Activated CD8-positive, alpha-beta memory T cell treated with anti-CD3 and anti-CD28 coated beads for 48 hours (primary cell): ENCODE measurements around the gene SPATA31C2.
"Not testable (repeated sequence)": the region's sequence is repeated elsewhere in the genome, so short reads cannot be mapped to it uniquely, and the experiment has no call there.

Source experiments
- DNase-seq, 3 experiments: peaks; one replicate each; pipeline ENCODE4 v3.0.0-alpha.2; 2020; ENCODE audit warnings: low read depth in 2 of 3, low spot score in 2 of 3

SPATA31C2 gene

DNA sequence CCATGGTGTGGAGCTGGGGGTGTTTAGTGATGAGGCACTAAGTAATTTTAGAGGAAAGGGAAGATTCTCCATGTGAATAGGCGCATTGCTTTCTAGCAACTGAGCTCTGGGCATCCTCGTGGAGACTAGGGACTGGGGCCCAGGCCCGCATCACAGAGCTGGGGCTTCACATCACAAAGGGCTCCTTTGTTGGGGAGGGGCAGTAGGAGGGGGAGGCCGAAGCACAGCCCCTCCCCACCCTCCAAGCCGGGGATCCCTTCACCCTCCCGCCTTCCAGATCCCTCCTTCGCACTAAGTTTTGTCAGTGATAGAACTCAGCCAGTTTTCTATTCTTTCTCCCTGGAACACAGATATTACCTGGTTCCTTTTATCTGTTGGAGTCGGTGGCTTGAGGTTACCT lies at the start of gene SPATA31C2:
TSS of gene SPATA31C2 (minus strand) at position 101 of the 400 bp plus-strand sequence. CDS start at position 72, 29 bp downstream.
- DNase-seq = not testable (repeated sequence)

DNA sequence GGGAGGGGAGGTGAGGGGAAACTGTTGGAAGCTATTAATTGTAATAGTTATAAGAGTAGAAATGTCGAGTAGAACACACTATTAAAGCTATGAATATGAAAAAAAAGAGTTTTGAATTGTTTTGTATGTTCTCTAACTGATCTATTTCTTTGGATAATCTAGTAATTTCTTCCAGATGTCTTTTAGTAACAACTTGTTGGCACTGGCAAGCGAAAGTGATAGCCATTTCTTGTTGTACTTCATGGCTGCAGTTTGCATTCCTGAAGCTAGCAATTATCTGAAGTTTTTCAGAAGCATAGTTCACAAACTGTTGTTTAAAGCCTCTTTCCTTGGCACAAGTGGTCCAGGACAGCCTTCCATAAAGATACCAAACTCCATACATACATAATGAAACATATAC lies 49.4 kb upstream of the SPATA31C2 start:
- DNase-seq = no peak

- no peak for DNase-seq
Observed at GRCh38 chr9:88186495-88187110, 48.3 kb upstream of the SPATA31C2 start.

DNA sequence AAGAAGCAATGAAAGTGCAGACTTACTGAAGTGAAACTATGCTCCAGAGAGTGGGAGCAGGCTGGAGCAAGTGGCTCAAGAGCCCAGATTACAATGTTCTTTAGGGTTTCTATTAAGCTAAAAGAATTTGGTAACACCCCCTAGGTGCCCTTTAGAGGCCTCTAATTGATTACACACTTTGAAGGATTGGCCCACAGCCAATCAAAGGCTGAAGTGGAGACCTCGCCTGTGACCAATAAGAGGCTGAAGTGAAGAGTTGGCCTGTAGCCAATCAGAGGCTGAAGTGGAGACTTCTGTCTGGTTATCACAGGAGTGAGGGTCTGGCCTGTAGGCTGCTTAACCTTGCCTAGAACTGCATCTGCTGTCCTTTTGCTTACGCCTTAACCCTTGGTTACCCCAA lies 46.7 kb upstream of the SPATA31C2 start:
- DNase-seq = no peak

- DNase-seq = no peak
Observed at GRCh38 chr9:88183798-88184495, 45.7 kb upstream of the SPATA31C2 start.

DNA sequence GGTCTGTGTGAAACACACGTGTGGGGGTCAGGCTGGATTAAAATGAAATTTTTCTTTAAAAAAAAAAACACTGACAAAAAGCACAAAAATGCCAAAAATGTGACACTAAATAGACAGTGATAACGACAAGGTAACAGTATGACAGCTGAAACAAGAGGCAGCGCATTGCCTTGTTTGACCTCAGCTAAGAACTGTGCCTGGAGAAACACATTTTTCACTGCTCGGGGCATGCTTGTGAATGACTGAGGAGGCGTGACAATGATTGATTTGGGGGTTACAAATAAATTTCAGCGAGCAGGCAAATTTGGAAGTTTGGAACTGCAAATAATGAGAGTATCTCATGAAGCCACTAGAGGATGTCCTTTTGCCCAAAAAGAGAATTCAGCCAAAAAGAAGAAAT lies 44.2 kb upstream of the SPATA31C2 start:
- no peak for DNase-seq

GRCh38 chr9:88180081-88180765 lies 41.9 kb upstream of the SPATA31C2 start:
- no peak for DNase-seq

DNA sequence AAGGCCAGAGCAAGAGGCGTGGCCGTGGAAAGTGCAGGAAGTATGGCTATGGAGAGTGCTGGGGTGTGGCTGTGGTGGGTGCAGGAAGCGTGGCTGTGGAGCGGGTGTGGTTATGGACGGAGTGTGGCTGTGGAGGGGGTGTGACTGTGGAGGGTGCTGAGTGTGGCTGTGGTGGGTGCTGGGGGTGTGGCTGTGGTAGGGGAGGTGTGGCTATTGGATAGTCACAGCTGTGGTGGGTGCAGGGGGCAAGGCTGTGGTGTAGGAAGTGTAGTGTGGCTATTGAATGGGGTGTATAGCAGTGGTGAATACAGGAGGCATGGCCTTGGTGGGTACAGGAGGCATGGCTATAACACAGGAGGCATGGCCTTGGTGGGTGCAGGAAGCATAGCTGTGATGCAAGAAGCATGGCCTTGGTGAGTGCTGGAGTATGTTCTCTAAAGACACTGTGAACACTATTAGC lies 40.8 kb upstream of the SPATA31C2 start:
- DNase-seq = peak in 1 of 3 experiments; percentile 7

DNA sequence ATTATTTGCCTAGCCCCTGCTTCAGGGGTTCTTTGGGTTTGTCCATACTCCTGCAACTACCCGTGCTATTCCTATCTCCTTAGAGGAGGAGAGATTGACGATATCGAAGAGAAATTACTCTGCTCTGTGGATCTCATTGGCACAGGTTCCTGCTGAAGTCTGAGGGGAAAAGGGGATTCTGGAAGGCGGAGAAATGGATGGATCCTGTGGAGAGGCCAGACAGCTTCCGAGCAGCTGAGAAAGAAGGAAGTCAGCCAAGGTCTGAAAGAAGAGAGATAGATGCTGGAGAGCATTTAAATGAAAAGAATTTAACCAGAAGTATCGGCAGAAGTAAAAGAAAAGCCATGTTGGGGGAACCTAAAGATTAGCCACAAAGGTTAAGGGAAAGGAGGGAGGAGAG lies 40.4 kb upstream of the SPATA31C2 start:
- DNase-seq = no peak

DNA sequence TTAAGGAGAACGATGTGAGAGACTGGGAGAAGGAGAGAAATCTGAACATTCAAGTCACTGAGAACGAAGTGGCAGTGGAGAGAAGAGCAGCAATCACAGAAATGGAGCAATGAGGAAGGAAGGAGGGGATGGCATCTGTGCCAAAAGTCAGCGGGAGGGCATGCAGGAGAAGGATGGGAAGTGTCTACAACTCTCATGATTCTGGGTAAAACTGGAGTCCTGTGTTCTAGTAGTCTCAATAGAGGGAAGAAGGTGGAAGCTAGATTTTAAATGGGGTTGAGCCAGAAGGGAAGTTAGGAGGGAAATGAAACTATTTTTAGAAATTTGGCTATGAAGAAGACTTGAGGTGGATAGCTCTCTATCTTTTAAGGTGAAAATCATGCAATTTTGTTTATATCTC lies 39.1 kb upstream of the SPATA31C2 start:
- no peak for DNase-seq

- no peak for DNase-seq
Observed at GRCh38 chr9:88174324-88174723, 36.0 kb upstream of the SPATA31C2 start.

DNA sequence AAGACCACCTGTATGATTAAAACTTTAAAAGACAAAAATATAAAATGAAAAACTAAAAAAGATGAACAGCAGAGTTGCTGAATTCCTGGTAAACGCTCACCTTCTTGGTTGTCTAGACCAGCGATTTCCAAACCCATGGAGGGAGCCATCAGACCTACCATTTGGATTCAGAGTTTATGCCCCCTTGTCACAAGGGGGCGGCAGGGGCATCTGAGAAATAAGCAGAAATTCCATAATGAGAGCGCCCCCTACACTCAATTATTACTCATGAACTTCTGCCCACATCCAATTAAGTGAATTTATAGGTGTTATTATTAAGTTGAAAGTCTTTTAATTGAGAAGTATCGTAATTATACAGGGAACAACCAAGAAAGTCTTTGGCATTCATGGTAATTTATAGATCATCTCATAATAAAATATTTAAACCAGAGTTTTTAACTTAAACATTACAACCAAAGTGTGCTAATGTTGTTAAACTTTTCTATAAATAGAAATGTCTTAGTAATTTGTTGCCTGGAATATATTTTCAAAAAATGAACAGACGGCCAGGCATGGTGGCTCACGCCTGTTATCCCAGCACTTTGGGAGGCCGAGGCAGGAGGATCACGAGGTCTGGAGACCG lies 35.2 kb upstream of the SPATA31C2 start:
- DNase-seq = peak in 2 of 3 experiments; percentile 1 to 5

GRCh38 chr9:88169700-88170099 lies 31.4 kb upstream of the SPATA31C2 start:
- DNase-seq = no peak

DNA sequence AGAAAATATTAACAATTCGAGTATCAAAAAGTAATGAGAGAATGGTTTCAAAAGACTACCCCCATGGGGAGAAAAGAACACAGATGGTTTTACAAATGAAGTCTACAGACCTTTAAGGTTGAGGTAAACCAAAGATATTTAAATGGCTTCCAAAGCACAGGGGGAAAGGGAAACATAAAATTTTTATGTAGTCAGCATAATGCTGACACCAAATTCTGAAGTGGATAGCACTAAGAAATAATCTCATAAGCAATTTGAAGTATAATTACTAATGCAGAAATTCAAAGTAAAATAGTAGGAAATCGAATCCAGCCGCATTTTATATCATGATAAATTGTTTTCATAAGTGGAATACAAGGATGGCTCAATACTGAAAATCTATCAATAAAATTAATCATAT lies 30.3 kb upstream of the SPATA31C2 start:
- DNase-seq = no peak

DNA sequence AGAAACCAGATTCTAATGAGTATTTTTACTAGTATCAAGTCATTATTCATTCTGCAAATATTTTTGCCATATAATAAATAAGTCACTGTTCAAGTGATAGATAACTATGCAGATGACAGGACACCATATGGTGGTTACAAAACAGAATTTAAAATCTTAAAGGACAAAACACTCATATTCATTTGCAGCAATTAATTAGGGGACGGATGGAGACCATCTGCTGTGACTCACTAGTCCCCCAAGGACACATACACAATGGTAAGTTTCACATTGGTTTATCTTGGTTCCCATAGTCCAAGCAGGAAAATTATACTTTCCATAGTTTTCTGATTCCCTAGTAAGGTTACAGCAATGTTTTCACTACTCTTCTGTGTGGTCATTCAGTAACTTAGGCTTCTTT lies 28.4 kb upstream of the SPATA31C2 start:
- DNase-seq = no peak

GRCh38 chr9:88164850-88165249 lies 26.6 kb upstream of the SPATA31C2 start:
- DNase-seq = no peak

- DNase-seq = no peak
Observed at GRCh38 chr9:88161144-88161543, 22.9 kb upstream of the SPATA31C2 start.

DNA sequence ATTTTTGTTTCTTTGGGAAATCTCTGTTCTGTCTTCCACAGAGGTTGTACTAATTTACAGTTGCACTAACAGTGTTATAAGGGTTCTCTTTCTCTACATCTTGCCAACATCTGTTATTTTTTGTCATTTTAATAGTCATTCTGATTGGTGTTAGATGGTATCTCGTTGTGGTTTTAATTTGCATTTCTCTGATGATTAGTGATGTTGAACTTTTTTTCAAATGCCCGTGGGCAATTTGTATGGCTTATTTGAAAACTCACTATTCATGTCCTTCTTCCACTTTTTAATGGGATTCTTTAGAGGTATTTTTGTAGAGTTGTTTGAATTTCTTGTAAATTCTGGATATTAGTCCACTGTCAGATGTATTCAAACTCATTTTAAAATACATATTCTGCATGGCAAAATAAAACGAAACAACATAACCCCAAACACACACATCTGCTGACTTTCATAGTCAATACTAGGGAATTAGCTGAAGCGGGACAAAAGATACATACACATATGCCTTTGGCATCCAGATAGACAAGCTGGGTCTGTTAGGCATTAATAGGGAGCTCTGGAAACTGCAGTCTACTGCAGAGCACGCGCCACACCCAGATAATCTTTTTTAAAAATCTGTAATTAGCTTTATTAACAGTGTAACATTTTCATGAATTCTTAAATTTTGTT lies 5.8 kb upstream of the SPATA31C2 start:
- DNase-seq = no peak

DNA sequence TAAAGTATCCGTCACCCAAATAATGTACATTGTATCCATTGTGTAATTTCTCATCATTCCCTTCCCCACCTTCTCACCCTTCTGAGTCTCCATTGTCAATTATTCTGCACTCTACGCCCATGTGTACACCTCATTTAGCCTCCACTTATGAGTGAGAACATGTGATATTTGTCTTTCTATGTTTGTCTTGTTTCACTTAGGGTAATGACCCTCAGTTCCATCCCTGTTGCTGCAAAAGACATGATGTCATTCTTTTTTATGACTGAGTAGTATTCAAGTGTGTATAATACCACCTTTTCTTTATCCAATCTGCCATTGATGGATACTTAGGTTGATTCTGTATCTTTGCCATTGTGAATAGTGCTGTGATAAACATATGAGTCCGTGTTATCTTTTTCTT lies 4.9 kb upstream of the SPATA31C2 start:
- DNase-seq = no peak

GRCh38 chr9:88133552-88133951 lies 4.7 kb downstream of the SPATA31C2 start:
- DNase-seq = not testable (repeated sequence)

DNA sequence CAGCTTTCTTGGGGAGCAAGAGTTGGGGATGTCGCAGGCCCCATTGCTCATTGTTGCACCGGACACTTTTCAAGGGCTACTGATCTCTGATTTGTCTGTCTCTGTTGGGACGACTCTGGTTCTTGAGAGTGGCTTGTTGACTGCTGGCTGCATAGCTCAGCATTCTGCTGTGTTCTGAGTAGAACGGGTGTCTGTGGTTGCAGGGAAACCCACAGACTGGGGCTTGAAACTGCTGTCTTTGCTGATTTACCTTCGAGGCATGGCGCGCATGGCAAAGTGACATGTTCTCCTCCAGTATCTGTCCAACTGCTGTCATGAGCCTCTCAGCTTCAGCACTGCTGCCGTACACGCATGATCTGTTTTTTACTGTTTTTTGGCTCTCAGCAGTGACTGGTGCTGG lies 8.7 kb downstream of the SPATA31C2 start:
- not testable (repeated sequence) for DNase-seq
